Measurements from ENCODE around the gene GRM3. TPM values are rescaled to one million over a fixed set of nuclear protein-coding genes. Genes with fewer than 3 reads are reported as not detected.

The GRM3 gene
- total RNA-seq, 3 donors from 2014 or later (not counting 1 experiment from before 2014, with no cell fraction given): not detected

GRCh38 chr7:86790383-86790782 lies 146.7 kb downstream of the GRM3 start:
- peaks cover 5 to 8% of the 10 kb centered on the region in 2 donors for H3K9me3 Mint-ChIP-seq
- intact Hi-C loops (cut with micrococcal nuclease): no loop called here
- no peaks in the 10 kb centered on the region for H3K4me1 ChIP-seq (ENCODE audit: control insufficient read depth, insufficient read depth, low read length)
- H3K27me3 Mint-ChIP-seq (ENCODE audit: low read depth in 2 of 2): no peaks in the 10 kb centered on the region
- H3K36me3 Mint-ChIP-seq: no peaks in the 10 kb centered on the region
- H3K4me3 Mint-ChIP-seq: no peak overlapping the region
- H3K36me3 ChIP-seq (ENCODE audit: control insufficient read depth, insufficient read depth, low read length): no peaks in the 10 kb centered on the region
- no peak for ATAC-seq
- DNase-seq: no peak
- no peak overlapping the region for H3K27ac Mint-ChIP-seq
- H3K4me1 Mint-ChIP-seq: no peaks in the 10 kb centered on the region
- no peak overlapping the region for H3K27ac ChIP-seq (ENCODE audit: low read length)
- H3K27me3 ChIP-seq (ENCODE audit: control insufficient read depth, insufficient read depth, low read length): no peaks in the 10 kb centered on the region
- TF ChIP-seq CTCF (IDR thresholded peaks at IDR 0.05): no peak
- no peaks in the 10 kb centered on the region for H3K9me3 ChIP-seq (ENCODE audit: control insufficient read depth, insufficient read depth, low read length)
- no peak overlapping the region for H3K4me3 ChIP-seq (ENCODE audit: low read length)

GRCh38 chr7:86792260-86792659 lies 148.6 kb downstream of the GRM3 start:
- DNase-seq (no peak), ATAC-seq (no peak)
- no peaks in the 10 kb centered on the region for H3K27me3 ChIP-seq (ENCODE audit: control insufficient read depth, insufficient read depth, low read length)
- TF ChIP-seq CTCF (IDR thresholded peaks at IDR 0.05): no peak
- no peaks in the 10 kb centered on the region for H3K4me1 ChIP-seq (ENCODE audit: control insufficient read depth, insufficient read depth, low read length)
- Mint-ChIP-seq H3K9me3 (peaks cover 5 to 10% of the 10 kb centered on the region in 2 donors), H3K27me3 (ENCODE audit: low read depth in 2 of 2) (no peaks in the 10 kb centered on the region), H3K4me3 (no peak overlapping the region), H3K36me3 (no peaks in the 10 kb centered on the region), H3K4me1 (no peaks in the 10 kb centered on the region), H3K27ac (no peak overlapping the region)
- 71% methylated on average over 1 of the region's 2 CpGs for WGBS (ENCODE audit: insufficient coverage)
- intact Hi-C loops (cut with micrococcal nuclease): no loop called here
- no peaks in the 10 kb centered on the region for H3K9me3 ChIP-seq (ENCODE audit: control insufficient read depth, insufficient read depth, low read length)
- no peak overlapping the region for H3K27ac ChIP-seq (ENCODE audit: low read length)
- no peaks in the 10 kb centered on the region for H3K36me3 ChIP-seq (ENCODE audit: control insufficient read depth, insufficient read depth, low read length)
- no peak overlapping the region for H3K4me3 ChIP-seq (ENCODE audit: low read length)

GRCh38 chr7:86793136-86793535 lies 149.4 kb downstream of the GRM3 start:
- Mint-ChIP-seq H3K4me1 (no peaks in the 10 kb centered on the region), H3K4me3 (no peak overlapping the region), H3K9me3 (peaks cover 5 to 10% of the 10 kb centered on the region in 2 donors), H3K36me3 (no peaks in the 10 kb centered on the region), H3K27ac (no peak overlapping the region), H3K27me3 (ENCODE audit: low read depth in 2 of 2) (no peaks in the 10 kb centered on the region)
- Histone ChIP-seq H3K9me3 (ENCODE audit: control insufficient read depth, insufficient read depth, low read length) (no peaks in the 10 kb centered on the region), H3K36me3 (ENCODE audit: control insufficient read depth, insufficient read depth, low read length) (no peaks in the 10 kb centered on the region), H3K27me3 (ENCODE audit: control insufficient read depth, insufficient read depth, low read length) (no peaks in the 10 kb centered on the region), H3K4me3 (ENCODE audit: low read length) (no peak overlapping the region), H3K4me1 (ENCODE audit: control insufficient read depth, insufficient read depth, low read length) (no peaks in the 10 kb centered on the region), H3K27ac (ENCODE audit: low read length) (no peak overlapping the region)
- 52% methylated on average over 1 of the region's 1 CpG for WGBS (ENCODE audit: insufficient coverage)
- intact Hi-C loops (cut with micrococcal nuclease): no loop called here
- DNase-seq (no peak), ATAC-seq (no peak)
- TF ChIP-seq CTCF (IDR thresholded peaks at IDR 0.05): no peak

GRCh38 chr7:86814661-86815379 lies 171.1 kb downstream of the GRM3 start:
- no peak for DNase-seq
- ATAC-seq: no peak

More at GRCh38 chr7:86814661-86815379, 171.1 kb downstream of the GRM3 start:
- H3K4me1 Mint-ChIP-seq: no peaks in the 10 kb centered on the region
- H3K36me3 ChIP-seq (ENCODE audit: control insufficient read depth, insufficient read depth, low read length): no peaks in the 10 kb centered on the region
- no peak overlapping the region for H3K4me3 Mint-ChIP-seq
- H3K36me3 Mint-ChIP-seq: no peaks in the 10 kb centered on the region
- H3K27ac Mint-ChIP-seq: no peak overlapping the region
- H3K27ac ChIP-seq (ENCODE audit: low read length): no peak overlapping the region
- H3K27me3 ChIP-seq (ENCODE audit: control insufficient read depth, insufficient read depth, low read length): no peaks in the 10 kb centered on the region
- H3K27me3 Mint-ChIP-seq (ENCODE audit: low read depth in 2 of 2): peaks cover 0 to 8% of the 10 kb centered on the region in 2 donors
- H3K4me1 ChIP-seq (ENCODE audit: control insufficient read depth, insufficient read depth, low read length): no peaks in the 10 kb centered on the region
- intact Hi-C loops (cut with micrococcal nuclease): no loop called here
- H3K9me3 ChIP-seq (ENCODE audit: control insufficient read depth, insufficient read depth, low read length): no peaks in the 10 kb centered on the region
- H3K9me3 Mint-ChIP-seq: peaks cover 2 to 5% of the 10 kb centered on the region in 2 donors
- 29% methylated on average over 4 of the region's 5 CpGs for WGBS (ENCODE audit: insufficient coverage)
- TF ChIP-seq CTCF (IDR thresholded peaks at IDR 0.05): no peak
- no peak overlapping the region for H3K4me3 ChIP-seq (ENCODE audit: low read length)
